ENCODE data around the gene ZNF831.

DNA sequence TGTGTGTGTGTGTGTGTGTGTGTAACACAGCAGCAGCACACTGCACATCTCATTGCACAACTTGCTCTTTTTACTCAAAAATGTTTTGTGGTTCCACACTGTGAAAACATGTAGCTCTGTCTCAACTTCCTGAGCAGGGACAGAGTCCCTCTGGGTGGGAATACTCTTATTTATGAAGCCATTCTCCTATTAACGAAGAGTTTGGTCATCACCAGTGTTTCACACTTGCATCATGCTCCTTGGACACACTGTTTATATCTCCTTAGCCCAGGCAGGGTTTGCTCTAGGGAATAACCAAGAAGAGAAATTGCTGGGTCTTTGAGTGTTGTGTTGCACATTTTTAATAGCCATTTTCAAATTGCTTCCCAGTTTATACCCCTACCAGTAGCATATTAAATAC lies 53.6 kb downstream of the ZNF831 start:
- TF ChIP-seq, protein P1, sequence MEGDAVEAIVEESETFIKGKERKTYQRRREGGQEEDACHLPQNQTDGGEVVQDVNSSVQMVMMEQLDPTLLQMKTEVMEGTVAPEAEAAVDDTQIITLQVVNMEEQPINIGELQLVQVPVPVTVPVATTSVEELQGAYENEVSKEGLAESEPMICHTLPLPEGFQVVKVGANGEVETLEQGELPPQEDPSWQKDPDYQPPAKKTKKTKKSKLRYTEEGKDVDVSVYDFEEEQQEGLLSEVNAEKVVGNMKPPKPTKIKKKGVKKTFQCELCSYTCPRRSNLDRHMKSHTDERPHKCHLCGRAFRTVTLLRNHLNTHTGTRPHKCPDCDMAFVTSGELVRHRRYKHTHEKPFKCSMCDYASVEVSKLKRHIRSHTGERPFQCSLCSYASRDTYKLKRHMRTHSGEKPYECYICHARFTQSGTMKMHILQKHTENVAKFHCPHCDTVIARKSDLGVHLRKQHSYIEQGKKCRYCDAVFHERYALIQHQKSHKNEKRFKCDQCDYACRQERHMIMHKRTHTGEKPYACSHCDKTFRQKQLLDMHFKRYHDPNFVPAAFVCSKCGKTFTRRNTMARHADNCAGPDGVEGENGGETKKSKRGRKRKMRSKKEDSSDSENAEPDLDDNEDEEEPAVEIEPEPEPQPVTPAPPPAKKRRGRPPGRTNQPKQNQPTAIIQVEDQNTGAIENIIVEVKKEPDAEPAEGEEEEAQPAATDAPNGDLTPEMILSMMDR (IDR thresholded peaks at IDR 0.05 in 4 of 5, conservative IDR thresholded peaks at IDR 0.05 in 1 of 5): no peak
- no peak for TF ChIP-seq POLR2A (IDR thresholded peaks at IDR 0.05)
